Breast epithelium (tissue), 4 donors: Measurements from ENCODE around the gene FAAH2. TPM values are rescaled to one million over a fixed set of nuclear protein-coding genes. Genes with fewer than 3 reads are reported as not detected.

ENCODE experiments used
- DNase-seq, 2 donors: peaks; one replicate each; pipeline ENCODE4 v3.0.0-alpha.2; 2019; ENCODE audit warnings: low spot score in 2 of 2
- H3K27ac ChIP-seq, 2 donors: fragments of 200-600 bp; sonication (generic) in 1 of 2; one replicate each; pipeline ENCODE4 v1.5.1; 2016 to 2019; ENCODE audit warnings: mild to moderate bottlenecking in 1 of 2
- H3K27me3 ChIP-seq, 2 donors: fragments of 200-600 bp; sonication (generic) in 1 of 2; one replicate each; pipeline versions ENCODE4 v1.5.1 to v1.6.0; 2017 to 2019; ENCODE audit warnings: control low read depth in 1 of 2, mild to moderate bottlenecking in 1 of 2
- H3K36me3 ChIP-seq: fragments of 200-600 bp; one replicate; pipeline ENCODE4 v1.5.1; 2019
- H3K4me1 ChIP-seq, 2 donors: fragments of 200-600 bp; sonication (generic); one replicate each; pipeline ENCODE4 v1.5.1; 2016 to 2019; ENCODE audit warnings: control low read depth in 1 of 2
- H3K4me3 ChIP-seq, 3 donors: fragments of 200-600 bp; sonication (generic); 1 replicate in 2 of 3; 2 replicates in 1 of 3; pipeline ENCODE4 v1.5.1; 2016 to 2019; ENCODE audit warnings: mild to moderate bottlenecking in 3 of 3, moderate library complexity in 2 of 3
- H3K9me3 ChIP-seq, 2 donors: fragments of 200-600 bp; sonication (generic) in 1 of 2; one replicate each; pipeline ENCODE4 v1.5.1; 2016 to 2019; ENCODE audit warnings: control low read depth in 1 of 2
- CTCF ChIP-seq, 3 donors: fragments of 450-650 bp; IDR thresholded peaks; one replicate each; pipeline ENCODE4 v1.5.1; 2016 to 2017; ENCODE audit warnings: antibody characterized with exemption in 3 of 3, mild to moderate bottlenecking in 3 of 3, moderate library complexity in 3 of 3
- POLR2A ChIP-seq: fragments of 450-650 bp; IDR thresholded peaks from one replicate; pipeline ENCODE4 v1.6.1; 2016; ENCODE audit warnings: antibody characterized with exemption, mild to moderate bottlenecking, moderate library complexity
- POLR2AphosphoS5 ChIP-seq, 3 donors: sonication (generic); formaldehyde crosslinking; IDR thresholded peaks; one replicate each; pipeline ENCODE4 v1.6.1; 2017; ENCODE audit warnings: antibody characterized with exemption in 3 of 3
- intact Hi-C: fragments of 100-400 bp; cut with DNase I; formaldehyde crosslinking; loops from one replicate; pipeline ENCODE4 v1.15.1; 2023; ENCODE audit warnings: low total_unique reads
- total RNA-seq, 3 donors: library from RNA; depleted of rRNA; stranded (reverse); fragments of >200 nt; gene quantifications; one replicate each; pipeline ENCODE4 v1.1.0, GENCODE V29; 2016

FAAH2 gene
- total RNA-seq, 3 donors from 2014 or later = 0.64 to 52.7 (median 30.2) TPM

GRCh38 chrX:57353472-57354132 lies 67.1 kb downstream of the FAAH2 start:
- DNase-seq = no peak
- Histone ChIP-seq H3K4me1 (no peaks in the 10 kb centered on the region), H3K36me3 (no peaks in the 10 kb centered on the region), H3K27me3 (no peaks in the 10 kb centered on the region), H3K4me3 (no peak overlapping the region), H3K27ac (no peak overlapping the region), H3K9me3 (peaks cover 0 to 8% of the 10 kb centered on the region in 2 donors)
- TF ChIP-seq CTCF (IDR thresholded peaks at IDR 0.05) (no peak), POLR2AphosphoS5 (IDR thresholded peaks at IDR 0.05) (no peak), POLR2A (no peak)
- intact Hi-C loops = no loop called here

GRCh38 chrX:57364145-57364544 lies 77.6 kb downstream of the FAAH2 start:
- TF ChIP-seq POLR2AphosphoS5 (IDR thresholded peaks at IDR 0.05) = no peak
- TF ChIP-seq CTCF (IDR thresholded peaks at IDR 0.05) = no peak
- no peak for TF ChIP-seq POLR2A
- no peaks in the 10 kb centered on the region for H3K4me1 ChIP-seq
- no peak overlapping the region for H3K4me3 ChIP-seq
- no peaks in the 10 kb centered on the region for H3K9me3 ChIP-seq
- DNase-seq = no peak
- H3K36me3 ChIP-seq = no peaks in the 10 kb centered on the region
- H3K27ac ChIP-seq = no peak overlapping the region
- H3K27me3 ChIP-seq = no peaks in the 10 kb centered on the region
- intact Hi-C loops = no loop called here

- H3K9me3 ChIP-seq = no peaks in the 10 kb centered on the region
- no peaks in the 10 kb centered on the region for H3K36me3 ChIP-seq
- H3K4me1 ChIP-seq = no peaks in the 10 kb centered on the region
- TF ChIP-seq POLR2AphosphoS5 (IDR thresholded peaks at IDR 0.05) = no peak
- no peak for TF ChIP-seq POLR2A
- no peak for TF ChIP-seq CTCF (IDR thresholded peaks at IDR 0.05)
- intact Hi-C loops = no loop called here
- H3K27me3 ChIP-seq = no peaks in the 10 kb centered on the region
- H3K27ac ChIP-seq = no peak overlapping the region
- no peak overlapping the region for H3K4me3 ChIP-seq
- DNase-seq = no peak
Observed at GRCh38 chrX:57366430-57366829, 79.9 kb downstream of the FAAH2 start.

GRCh38 chrX:57367649-57368048 lies 81.1 kb downstream of the FAAH2 start:
- Histone ChIP-seq H3K27ac (no peak overlapping the region), H3K4me1 (no peaks in the 10 kb centered on the region), H3K9me3 (no peaks in the 10 kb centered on the region), H3K36me3 (no peaks in the 10 kb centered on the region), H3K4me3 (no peak overlapping the region), H3K27me3 (no peaks in the 10 kb centered on the region)
- no peak for TF ChIP-seq POLR2A
- no peak for TF ChIP-seq POLR2AphosphoS5 (IDR thresholded peaks at IDR 0.05)
- no peak for TF ChIP-seq CTCF (IDR thresholded peaks at IDR 0.05)
- intact Hi-C loops = no loop called here
- no peak for DNase-seq

- Histone ChIP-seq H3K9me3 (no peaks in the 10 kb centered on the region), H3K36me3 (no peaks in the 10 kb centered on the region), H3K4me3 (no peak overlapping the region), H3K27ac (no peak overlapping the region), H3K27me3 (no peaks in the 10 kb centered on the region), H3K4me1 (no peaks in the 10 kb centered on the region)
- intact Hi-C loops = no loop called here
- TF ChIP-seq POLR2AphosphoS5 (IDR thresholded peaks at IDR 0.05) (no peak), POLR2A (no peak), CTCF (IDR thresholded peaks at IDR 0.05) (no peak)
- DNase-seq = no peak
Observed at GRCh38 chrX:57368158-57368557, 81.7 kb downstream of the FAAH2 start.
